ENCODE results near the gene POMGNT2.

GRCh38 chr3:43074901-43075689 lies 30.8 kb downstream of the POMGNT2 start:
- TF ChIP-seq CTCF (IDR thresholded peaks at IDR 0.05) (no peak), YY1 (IDR thresholded peaks at IDR 0.05; ENCODE audit: low read depth) (no peak), MAX (IDR thresholded peaks at IDR 0.05; ENCODE audit: low read depth) (no peak), SIN3A (IDR thresholded peaks at IDR 0.05; ENCODE audit: borderline replicate concordance, low read depth, low read length) (no peak), EZH2phosphoT487 (IDR thresholded peaks at IDR 0.05; ENCODE audit: borderline replicate concordance, low read depth) (no peak), FOSL2 (IDR thresholded peaks at IDR 0.05; ENCODE audit: borderline replicate concordance, low read depth) (no peak), FOXJ3 (CRISPR knock-in tag; IDR thresholded peaks at IDR 0.05) (no peak), RXRA (IDR thresholded peaks at IDR 0.05; ENCODE audit: borderline replicate concordance, low read depth) (no peak), GABPA (IDR thresholded peaks at IDR 0.05; ENCODE audit: low read depth) (no peak), POLR2AphosphoS5 (IDR thresholded peaks at IDR 0.05; ENCODE audit: low read depth, low read length) (no peak), IRF3 (IDR thresholded peaks at IDR 0.05; ENCODE audit: low read depth, low read length) (no peak), MXI1 (IDR thresholded peaks at IDR 0.05; ENCODE audit: low read depth, low read length) (no peak), NRF1 (IDR thresholded peaks at IDR 0.05; ENCODE audit: low read depth, low read length) (no peak), JUND (IDR thresholded peaks at IDR 0.05) (no peak)
